Endometrial microvascular endothelial cells (primary cell): ENCODE measurements around the gene TAAR6. TPM values are rescaled to one million over a fixed set of nuclear protein-coding genes. Genes with fewer than 3 reads are reported as not detected.
"Not testable (repeated sequence)": the region's sequence is repeated elsewhere in the genome, so short reads cannot be mapped to it uniquely, and the experiment has no call there.

Experiments used
- in situ Hi-C: cut with HindIII; loops from 2 replicates; pipeline ENCODE4 v1.10.0; 2017; ENCODE audit warnings: low sequenced_read_pairs, low pct_unique_long_range_greater_than_20kb; ENCODE audit errors: inconsistent ontology term
- total RNA-seq: library from RNA; depleted of rRNA; stranded (reverse); fragments of >200 nt; gene quantifications from one replicate; pipeline ENCODE4 v1.2.3, GENCODE V29; 2015; ENCODE audit errors: inconsistent ontology term

The TAAR6 gene
- total RNA-seq = not detected

- in situ Hi-C loops = no loop called here
These were observed at the start of gene TAAR6 for GRCh38 chr6:132570221-132570777. Gene TAAR6 (plus strand): TSS chr6:132570322. CDS start chr6:132570322, 0 bp downstream.

GRCh38 chr6:132520953-132521352 is 49.2 kb upstream of the TAAR6 start:
- in situ Hi-C loops = no loop called here

GRCh38 chr6:132524646-132525045 is 45.5 kb upstream of the TAAR6 start:
- in situ Hi-C loops = no loop called here

GRCh38 chr6:132525866-132526265 is 44.3 kb upstream of the TAAR6 start:
- in situ Hi-C loops = no loop called here

GRCh38 chr6:132526461-132526860 is 43.7 kb upstream of the TAAR6 start:
- in situ Hi-C loops = no loop called here

- in situ Hi-C loops = no loop called here
These were observed 42.3 kb upstream of the TAAR6 start for GRCh38 chr6:132527791-132528190.

GRCh38 chr6:132530293-132530974 is 39.7 kb upstream of the TAAR6 start:
- in situ Hi-C loops = no loop called here

- in situ Hi-C loops = not testable (repeated sequence)
These were observed 35.6 kb upstream of the TAAR6 start for GRCh38 chr6:132534546-132534945.

- in situ Hi-C loops = no loop called here
These were observed 33.0 kb upstream of the TAAR6 start for GRCh38 chr6:132537145-132537544.

- in situ Hi-C loops = no loop called here
These were observed 32.1 kb upstream of the TAAR6 start, which contains the start of gene TAAR9 for GRCh38 chr6:132537977-132538376. Gene TAAR9 (plus strand): TSS chr6:132538277. CDS start chr6:132538290, 13 bp downstream.

- in situ Hi-C loops = no loop called here
These were observed 25.3 kb upstream of the TAAR6 start for GRCh38 chr6:132544826-132545225.

- in situ Hi-C loops = no loop called here
These were observed 21.2 kb upstream of the TAAR6 start for GRCh38 chr6:132548746-132549463.

GRCh38 chr6:132551214-132551613 is 18.9 kb upstream of the TAAR6 start:
- in situ Hi-C loops = no loop called here

- in situ Hi-C loops = no loop called here
These were observed 17.8 kb upstream of the TAAR6 start, which contains the start of gene TAAR8 for GRCh38 chr6:132552372-132552771. Gene TAAR8 (plus strand): TSS chr6:132552672. CDS start chr6:132552693, 21 bp downstream.

- in situ Hi-C loops = not testable (repeated sequence)
These were observed 10.0 kb upstream of the TAAR6 start for GRCh38 chr6:132560087-132560486.

- in situ Hi-C loops = no loop called here
These were observed 3.7 kb upstream of the TAAR6 start for GRCh38 chr6:132566404-132566803.

GRCh38 chr6:132567566-132567965 is 2.6 kb upstream of the TAAR6 start:
- in situ Hi-C loops = no loop called here

GRCh38 chr6:132568611-132569010 is 1.5 kb upstream of the TAAR6 start:
- in situ Hi-C loops = no loop called here

GRCh38 chr6:132569170-132569569 is 952 bp upstream of the TAAR6 start:
- in situ Hi-C loops = no loop called here

- in situ Hi-C loops = no loop called here
These were observed 1.7 kb downstream of the TAAR6 start for GRCh38 chr6:132571774-132572173.
